Renal cortical epithelial cell (primary cell): Measurements from ENCODE around the gene SLC30A2. TPM values are rescaled to one million over a fixed set of nuclear protein-coding genes. Genes with fewer than 3 reads are reported as not detected.
"Not testable (repeated sequence)": the region's sequence is repeated elsewhere in the genome, so short reads cannot be mapped to it uniquely, and the experiment has no call there.

ENCODE experiments used
- DNase-seq: peaks from one replicate; pipeline ENCODE4 v3.0.0-alpha.2; 2011; ENCODE audit warnings: low read depth
- total RNA-seq: library from RNA; depleted of rRNA; stranded (reverse); fragments of >200 nt; gene quantifications from 2 replicates; pipeline ENCODE4 v1.2.3, GENCODE V29; 2014

SLC30A2 gene, protein sequence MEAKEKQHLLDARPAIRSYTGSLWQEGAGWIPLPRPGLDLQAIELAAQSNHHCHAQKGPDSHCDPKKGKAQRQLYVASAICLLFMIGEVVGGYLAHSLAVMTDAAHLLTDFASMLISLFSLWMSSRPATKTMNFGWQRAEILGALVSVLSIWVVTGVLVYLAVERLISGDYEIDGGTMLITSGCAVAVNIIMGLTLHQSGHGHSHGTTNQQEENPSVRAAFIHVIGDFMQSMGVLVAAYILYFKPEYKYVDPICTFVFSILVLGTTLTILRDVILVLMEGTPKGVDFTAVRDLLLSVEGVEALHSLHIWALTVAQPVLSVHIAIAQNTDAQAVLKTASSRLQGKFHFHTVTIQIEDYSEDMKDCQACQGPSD
- 1.1 and 1.4 TPM in 2 replicates for total RNA-seq

DNA sequence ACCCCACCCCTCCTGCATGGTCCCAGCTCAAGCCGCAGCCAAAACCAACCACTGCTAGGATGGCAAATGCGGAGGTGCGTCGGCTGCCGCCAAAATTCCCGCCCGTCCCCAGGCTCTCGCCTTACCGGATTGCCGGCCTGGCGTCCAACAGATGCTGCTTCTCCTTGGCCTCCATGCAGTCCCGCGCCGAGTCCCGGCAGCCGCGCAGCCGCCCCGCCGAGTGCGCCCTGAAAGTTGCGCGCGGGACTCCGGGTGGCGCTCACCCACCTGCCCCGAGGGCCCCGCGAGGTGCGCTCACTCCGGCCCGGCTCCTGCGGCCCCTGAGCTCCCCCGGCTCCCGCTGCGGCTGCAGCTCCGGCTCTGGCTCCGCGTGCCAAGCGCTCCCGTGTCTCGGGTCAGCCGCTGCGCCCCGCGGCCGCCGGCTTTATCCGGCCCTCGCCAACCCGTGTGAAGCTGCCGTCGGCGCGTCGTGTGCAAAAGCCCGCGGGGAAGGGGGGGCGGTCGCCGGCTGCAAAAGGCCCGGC lies at the start of gene SLC30A2:
TSS of gene SLC30A2 (minus strand) at position 397 of the 524 bp plus-strand sequence. CDS start at position 175, 222 bp downstream.
- DNase-seq: no peak

DNA sequence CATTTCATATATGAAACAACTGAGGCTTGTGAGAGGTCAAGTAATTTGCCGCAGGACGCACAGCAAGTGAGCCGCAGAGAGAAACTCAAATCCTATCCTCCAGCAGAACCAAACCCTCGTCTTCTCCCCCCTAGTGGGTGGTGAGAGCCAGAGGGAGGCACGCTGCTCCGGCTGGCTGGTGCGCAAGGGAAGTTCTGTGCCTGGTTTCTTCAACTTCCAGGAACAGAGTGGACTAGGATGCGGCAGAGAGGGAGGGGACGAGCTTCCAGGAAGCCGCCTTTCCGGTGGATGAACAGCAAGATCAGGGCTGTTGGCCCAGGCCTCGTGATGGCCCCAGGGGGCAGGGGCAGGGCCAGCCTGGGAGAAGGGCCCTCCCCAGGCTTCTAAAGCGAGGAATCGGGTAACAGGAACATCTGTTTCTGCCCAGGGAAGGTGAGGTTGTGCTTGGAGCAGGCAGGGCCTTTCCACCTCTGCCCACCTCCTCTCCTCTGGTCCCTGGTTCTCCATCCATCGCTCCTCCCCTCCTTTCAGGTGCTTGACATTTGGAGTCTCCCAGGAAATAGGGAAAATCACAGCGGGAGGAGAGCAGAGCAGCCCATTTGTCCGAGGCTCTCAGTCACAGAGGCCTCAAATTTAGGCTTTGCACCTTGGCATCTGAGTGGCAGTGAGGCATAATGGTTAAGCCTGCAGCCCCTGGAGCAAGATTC lies 48.9 kb upstream of the SLC30A2 start:
- DNase-seq: peak; percentile 57

DNA sequence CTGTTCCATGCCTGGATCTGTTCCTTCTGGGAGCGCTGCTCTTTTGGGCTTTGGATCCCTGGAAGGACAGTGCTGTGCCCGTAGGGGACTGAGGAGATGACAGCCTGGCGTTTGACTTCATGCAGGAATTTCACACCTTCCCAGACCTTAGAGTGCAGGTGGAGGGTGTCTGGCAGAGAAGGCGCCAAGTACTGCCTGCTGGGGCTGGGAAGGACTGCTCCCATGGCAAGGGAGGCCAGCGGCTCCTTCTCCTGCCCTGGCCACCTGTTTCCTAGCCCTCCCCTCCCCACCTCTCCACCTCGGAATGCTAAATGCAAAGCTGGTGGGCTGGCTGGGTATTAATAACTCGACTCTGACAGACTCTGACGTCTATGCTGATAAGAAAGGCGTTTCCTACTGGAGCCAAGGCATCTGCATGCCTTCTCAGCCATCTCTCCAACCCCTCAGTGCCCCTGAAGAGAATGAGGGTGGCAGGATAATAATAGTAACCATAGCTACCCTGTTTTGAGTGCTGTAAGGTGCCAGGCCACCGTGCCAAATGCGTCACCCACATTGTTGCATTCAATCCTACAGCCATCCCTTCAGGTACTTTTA lies 48.3 kb upstream of the SLC30A2 start:
- DNase-seq: no peak

DNA sequence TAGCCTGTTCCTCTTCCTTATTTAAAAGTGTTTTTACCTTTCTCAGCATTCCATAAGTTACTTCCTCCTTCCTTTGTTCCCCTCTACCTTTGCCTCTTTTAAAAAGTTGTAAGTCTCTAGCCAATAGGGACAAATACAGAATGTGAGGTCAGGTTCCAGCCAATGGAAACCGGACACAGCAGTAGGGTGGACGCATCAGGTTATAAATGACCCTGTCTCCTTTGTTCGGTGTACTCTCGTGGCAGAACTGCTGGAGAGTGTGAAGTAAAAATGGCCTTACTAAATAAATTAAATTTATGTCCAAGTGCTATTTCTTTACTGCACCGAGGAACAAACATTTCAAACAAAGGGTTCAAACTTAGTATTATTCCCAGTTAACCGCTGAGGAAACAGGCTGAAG lies 47.7 kb upstream of the SLC30A2 start:
- DNase-seq: not testable (repeated sequence)

DNA sequence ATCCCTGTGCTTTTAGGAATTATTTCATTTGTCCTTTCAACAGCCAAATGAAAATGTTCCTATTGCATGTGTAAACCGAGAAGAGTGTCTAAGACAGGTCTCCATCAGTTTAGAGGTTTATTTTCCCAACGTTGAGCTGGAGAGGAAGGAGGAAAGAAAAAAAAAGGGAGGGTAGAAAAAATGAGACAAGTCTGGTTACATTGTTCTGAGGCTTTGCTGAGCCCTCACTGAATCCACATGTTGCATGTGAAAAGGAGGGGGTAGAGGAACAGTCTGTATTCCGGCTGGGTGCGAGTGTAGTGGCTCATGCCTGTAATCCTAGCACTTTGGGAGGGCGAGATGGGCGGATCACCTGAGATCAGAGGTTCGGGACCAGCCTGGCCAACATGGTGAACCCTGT lies 46.5 kb upstream of the SLC30A2 start:
- no peak for DNase-seq

DNA sequence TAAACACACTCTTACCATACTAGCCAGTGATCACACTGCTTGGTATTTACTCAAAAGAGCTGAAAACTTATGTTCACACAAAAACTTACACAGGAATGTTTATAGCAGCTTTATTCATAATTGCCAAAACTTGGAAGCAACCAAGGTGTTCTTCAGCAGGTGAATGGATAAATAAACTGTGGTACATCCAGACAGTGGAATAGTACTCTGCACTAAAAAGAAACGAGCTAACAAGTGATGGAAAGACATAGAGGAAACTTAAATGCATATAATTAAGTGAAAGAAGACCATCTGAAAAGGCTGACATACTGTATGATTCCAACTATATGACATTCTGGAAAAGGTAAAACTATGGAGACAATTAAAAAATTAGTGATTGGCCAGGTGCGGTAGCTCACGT lies 45.0 kb upstream of the SLC30A2 start:
- no peak for DNase-seq

DNA sequence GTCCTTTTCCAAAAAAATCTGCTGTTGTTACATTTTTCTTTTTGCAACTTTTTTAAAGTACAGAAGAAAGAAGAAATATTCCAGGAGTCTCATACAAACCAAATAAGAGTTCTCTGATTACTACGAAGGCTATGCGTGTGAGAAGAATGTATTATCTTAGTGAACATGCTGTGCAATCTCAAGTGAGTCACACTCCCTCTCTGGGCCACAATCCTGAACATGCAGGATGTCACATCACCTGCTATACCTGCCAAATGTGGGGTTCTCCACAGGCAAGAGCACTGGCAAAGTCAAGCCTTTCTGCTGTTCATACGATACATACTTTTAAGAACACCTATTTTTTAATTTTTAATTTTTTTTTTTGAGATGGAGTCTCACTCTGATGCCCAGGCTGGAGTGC lies 43.2 kb upstream of the SLC30A2 start:
- DNase-seq: no peak

DNA sequence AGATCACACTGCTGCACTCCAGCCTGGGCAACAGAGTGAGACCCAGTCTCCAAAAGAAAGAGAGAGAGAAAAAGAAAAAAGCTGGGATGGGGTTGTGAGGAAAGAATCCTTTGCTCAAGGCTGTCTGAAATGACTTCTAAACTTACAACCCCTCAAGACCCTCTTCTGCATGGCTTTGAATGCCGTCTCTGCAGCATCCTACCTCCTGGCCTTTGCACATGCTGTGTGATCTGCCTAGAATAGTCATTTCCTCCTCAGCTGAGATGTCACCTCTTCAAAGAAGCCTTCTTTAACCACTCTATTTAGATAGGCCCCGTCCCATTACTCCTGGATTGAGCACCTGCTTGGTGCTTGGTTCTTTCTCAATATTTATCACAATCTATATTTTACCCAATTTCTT lies 38.9 kb upstream of the SLC30A2 start:
- no peak for DNase-seq

DNA sequence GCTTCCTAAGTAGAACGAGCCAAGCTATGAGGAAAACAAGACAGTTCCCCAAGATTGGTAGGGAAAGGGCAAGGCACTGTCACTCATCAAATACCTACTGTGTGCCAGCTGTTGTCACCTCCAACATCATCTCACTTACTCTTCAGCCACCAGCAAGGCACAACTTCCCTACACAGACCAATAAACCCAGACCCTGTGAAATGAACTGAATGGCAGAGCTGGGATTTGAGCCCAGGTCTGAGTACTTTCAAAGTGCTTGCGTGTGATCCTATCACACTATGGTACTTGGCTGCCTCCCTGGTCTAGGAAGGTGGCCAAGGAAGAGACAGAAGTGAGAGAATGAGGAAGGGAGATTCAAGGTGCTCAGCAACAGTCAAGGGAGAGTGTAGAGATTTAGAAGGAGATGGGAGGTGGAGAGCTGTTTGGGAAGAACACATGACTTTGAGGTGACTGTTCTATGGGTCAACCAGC lies 38.2 kb upstream of the SLC30A2 start:
- no peak for DNase-seq

DNA sequence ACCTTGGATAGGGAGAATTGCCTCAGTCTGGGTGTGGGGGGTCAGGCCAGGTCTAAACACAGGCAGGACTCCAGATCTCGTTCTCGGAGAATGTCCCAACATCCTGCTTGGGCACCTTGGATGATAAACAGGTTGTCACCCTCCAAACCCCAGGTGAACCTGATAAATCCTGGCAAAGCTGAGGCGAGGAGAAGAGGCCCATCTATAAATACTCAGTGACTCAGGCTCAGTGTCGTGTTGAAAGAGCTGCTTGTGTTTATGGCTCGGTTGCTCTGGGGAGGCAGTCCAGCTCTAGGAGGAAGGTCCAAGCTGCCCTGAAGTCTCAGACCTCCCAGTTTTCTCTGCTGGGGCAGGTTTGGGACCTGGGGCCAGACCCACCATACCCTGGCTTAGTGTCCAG lies 37.3 kb upstream of the SLC30A2 start:
- DNase-seq: peak; percentile 57

DNA sequence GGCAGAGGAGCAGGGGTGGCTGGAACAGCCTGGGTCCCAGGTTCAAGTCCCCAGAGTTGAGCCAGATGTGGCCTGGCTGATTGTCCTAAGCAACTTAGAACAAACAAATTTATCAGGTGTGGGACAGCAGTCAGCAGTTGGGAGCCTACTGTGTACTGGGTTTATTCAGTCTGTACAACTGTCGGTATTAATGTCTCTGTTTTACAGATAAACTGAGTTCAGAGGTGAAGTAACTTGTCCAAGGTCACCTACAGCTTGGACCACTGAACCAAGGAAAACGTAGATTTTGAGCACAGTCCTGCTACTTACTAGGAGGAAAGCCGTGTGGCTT lies 36.1 kb upstream of the SLC30A2 start:
- no peak for DNase-seq

DNA sequence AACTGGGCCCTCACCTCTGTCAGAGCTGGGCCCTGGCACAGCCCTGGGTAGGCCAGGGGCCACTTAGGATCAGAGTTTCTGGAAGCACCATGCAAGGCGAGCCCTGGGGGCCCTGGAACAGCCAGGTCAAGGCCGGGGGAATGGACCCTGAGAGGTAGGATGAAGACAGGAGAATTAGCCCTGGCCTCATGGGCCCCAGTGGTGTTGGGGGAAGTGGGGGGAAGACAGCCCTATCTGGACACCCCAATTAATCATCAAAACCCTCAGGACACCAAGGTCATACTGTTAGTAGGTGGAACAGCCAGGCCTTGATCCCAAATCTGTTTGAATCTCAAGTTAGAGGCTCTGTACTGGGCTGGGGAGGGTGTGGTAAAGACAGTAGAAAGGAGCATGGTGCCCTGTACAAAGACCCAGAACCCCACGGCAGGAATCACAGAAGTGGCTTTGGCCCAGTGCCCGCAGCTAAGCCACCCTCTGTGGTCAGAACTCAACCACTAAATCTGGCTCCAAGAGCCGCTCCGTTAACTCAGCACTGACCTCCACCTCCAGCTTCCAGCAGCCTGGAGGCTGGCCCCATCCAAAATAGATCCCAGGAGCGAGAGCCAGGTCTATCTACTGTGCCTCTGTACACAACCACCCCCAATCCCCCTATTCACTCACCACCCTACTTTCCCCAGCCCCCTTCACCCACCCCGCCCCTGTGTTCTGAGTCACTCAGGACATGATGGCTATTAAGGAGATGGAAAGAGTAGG lies 35.5 kb upstream of the SLC30A2 start:
- peak; percentile 75 for DNase-seq

DNA sequence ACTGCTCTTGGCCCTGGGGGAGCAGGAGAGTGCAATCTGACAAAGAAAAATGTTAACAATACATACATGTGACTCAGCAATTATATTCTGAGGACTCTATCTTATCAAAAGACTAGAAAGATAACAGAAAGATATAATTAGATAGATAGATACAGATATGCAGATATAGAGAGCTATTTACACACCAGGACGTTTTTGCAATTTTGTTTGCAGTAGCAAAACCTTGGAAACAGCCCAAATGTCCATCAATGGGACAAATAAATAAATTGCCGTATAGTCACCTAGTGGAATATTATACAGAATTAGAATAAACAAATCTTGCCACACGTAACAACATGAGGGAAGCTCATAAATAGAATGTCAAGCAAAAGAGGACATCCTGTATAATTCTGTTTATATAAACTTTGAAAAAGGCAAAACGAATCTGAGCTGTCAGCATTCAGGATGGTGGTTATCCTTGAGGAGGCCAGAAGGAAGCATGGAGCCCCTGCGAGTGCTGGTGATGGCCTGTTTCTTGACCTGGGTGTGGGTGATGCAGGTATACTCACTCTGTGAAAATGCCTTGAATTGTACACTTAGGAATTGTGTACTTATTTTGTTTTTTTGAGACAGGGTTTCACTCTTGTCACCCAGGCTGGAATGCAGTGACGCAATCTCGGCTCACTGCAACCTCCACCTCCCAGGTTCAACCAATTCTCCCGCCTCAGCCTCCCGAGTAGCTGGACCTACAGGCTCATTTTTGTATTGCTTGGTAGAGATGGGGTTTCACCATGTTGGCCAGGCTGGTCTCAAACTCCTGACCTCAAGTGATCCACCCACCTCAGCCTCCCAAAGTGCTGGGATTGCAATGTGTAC lies 34.3 kb upstream of the SLC30A2 start:
- DNase-seq: no peak

DNA sequence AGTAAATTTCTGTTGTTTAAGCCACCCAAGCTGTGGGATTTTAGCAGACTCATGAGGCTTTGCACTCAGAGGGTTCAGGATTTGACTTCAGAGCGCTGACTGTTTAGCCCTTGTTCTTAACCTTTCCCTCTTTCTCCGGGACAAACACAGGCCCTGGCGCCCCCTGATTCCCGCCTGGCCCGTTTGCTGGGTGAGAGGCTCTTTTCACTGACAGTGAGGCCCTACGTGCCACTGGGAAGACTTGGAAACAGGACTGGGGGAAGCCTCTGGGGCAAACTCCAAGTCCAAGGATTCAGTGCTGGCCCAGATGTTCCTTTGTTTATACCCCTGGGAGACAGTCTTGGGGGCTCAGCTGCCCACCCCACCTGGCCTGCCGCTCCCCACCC lies 33.3 kb upstream of the SLC30A2 start:
- no peak for DNase-seq

DNA sequence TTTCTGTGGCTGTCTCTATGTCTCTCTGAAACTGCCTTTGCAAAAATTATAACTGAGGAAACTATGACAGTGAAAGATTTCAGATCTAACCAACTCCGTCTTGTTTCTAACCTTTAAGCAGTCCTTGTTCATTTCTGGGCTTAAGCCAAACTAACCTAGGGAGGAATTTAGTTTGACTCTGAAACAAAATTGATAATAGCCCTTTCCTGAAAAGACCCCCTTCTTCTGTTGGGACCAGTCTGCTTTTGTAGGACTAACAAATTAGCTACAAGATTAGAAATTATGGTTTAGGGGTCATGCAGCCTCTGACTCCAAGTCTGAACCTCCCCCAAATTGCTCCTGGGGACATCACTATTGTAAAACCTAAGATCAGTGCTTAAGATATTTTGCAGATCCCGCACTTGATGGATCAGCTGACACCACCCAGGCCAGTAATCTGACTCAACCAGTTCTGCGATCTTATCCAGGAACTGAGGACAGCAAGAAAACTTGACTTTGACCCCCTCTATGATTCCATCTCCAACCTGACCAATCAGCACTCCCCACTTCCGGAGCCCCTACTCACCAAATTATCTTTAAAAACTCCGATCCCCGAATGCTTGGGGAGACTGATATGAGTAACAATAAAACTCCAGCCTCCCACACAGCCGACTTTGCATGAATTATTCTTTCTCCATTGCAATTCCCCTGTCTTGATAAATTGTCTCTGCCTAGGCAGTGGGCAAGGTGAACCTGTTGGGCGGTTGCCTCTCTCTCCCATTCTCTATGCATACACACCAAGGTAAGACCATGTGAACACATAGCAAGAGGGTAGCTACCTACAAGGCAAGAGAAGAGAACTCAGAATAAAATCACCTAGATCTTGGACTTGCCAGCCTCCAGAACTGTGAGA lies 32.6 kb upstream of the SLC30A2 start:
- no peak for DNase-seq

DNA sequence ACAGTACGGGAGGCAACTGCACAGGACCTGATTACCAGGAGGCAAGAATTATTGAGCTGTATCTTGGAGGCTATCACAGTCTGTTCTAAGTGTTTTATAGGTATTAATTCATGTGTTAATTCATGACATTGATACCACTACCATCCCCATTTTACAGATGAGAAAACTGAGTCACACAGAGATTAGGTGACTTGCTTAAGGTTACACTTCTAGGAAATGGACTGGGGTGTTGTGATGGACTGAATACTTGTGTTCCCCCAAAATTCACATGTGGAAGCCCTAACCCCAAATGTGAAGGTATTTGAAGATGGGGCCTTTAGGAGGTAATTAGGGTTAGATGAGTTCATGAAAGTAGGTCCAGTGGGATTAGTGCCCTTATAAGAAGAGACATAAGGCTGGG lies 31.6 kb upstream of the SLC30A2 start:
- no peak for DNase-seq

DNA sequence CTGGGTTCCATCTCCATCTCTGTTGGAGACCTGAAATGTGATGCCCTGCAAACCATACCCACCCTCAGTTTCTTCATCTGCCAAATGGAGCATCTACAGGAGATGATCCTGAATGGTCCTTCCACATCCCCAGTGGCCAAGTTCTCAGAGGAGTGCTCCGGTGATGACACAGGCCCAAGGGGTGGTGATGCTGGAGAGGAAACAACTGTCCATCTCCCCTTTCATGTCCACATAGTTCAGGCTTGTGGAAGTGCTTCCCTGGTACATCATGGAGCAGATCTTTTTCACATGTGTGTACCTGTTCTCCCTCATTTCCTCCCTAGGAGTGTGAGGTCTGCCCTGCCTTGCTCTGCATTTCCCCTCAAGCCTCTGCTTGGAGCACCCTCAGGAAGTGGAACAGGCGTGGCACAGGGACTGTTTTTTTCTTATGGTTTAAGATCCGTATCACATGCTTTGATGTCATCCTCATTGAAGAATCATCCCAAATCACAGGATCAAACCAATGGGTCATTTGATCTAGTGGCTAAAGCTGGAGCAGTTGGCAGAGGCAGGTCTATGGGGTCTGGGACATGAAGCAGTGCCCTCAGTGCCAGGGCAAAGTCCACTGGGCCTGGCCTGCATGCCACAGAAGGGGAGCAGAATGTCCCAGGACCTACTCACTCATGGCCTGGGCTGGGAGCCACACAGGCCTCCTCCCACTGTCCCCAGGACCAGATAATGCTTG lies 29.7 kb upstream of the SLC30A2 start:
- DNase-seq: no peak

DNA sequence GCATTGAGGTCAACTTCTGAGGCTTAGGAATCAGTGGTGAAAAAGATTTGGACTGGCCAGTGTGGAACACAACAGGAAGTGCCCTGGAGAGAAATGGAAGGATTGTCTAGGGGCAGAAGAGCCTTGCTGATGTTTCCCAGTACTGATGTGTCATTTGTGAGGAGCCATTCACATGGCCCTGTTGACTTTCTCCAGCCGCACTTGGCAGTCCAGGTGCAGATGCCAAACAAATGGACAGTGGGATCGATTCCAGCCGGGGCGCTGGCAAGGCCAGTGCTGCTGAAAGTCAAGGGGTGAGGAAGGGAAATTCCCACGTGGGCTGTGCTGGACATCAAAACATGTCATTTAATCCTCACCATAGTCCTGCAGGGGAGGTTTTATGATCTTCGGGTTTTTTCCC lies 26.4 kb upstream of the SLC30A2 start:
- no peak for DNase-seq

DNA sequence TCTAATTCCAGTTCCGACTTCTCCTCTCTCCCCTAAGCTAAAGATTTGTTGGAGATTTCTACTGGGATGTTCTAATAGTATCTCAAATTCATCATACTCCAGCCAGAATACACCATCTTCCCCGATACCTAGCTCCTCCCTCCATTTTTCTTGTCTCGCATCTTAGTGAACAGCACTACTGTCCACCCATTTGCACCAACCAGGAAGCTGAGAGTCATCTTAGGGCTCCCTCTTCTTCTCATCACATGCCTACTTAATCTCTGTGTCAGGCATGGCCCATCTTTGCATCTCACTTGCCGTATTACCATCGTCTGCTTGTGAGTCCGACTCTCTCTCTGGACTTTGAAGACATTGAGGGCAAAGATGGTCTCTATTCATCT lies 25.0 kb upstream of the SLC30A2 start:
- DNase-seq: no peak
